ENCODE results near the gene B4GALT1.

The B4GALT1 gene

DNA sequence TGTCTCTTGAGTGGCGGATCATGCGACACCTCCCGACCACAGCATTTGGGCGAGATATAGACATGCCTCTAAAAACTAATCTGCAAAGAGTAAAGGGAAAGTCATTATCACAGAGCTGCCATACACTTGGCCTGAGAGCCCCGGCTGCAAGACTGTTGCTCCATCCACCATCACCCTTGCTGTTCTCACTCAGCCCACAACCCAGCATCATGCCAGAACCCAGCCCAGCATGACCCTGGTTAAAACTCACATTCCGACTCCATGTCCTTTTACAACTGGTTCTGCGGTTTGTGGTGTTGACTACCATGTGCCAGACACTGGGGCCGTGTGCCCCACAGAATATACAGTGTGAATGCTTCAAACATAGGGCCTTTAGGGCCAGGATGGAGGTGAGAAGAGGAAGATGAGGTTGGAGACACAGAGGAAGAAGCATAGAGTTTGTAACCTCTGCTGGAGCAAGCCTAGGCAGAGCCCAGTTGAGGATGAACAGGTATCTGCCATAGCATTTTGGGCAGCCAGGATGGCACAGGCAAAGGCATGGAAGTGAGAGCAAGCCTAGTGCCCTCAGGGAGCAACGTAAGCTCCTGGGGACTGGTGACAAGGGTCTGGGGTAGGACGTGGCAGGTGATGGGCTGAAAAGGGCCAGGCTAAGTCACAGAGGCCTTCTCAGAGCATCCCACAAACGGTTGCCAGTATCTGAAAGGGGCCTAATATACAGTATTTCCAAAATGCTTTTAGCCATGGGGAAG lies 53.2 kb downstream of the B4GALT1 start:
- peaks cover 4 to 20% (median 17%) of the 10 kb centered on the region in 4 experiments for H3K4me1 ChIP-seq (ENCODE audit: control extremely low read depth in 1 of 4, control insufficient read depth in 4 of 4, insufficient read depth in 4 of 4, low read length in 3 of 4)

GRCh38 chr9:33112094-33112493 lies 55.0 kb downstream of the B4GALT1 start:
- Histone ChIP-seq H3K27ac (ENCODE audit: insufficient read depth in 1 of 2, low read depth in 1 of 2, low read length in 2 of 2, poor library complexity in 1 of 2, severe bottlenecking in 2 of 2) (no peak overlapping the region), H3K36me3 (ENCODE audit: control insufficient read depth in 4 of 4, insufficient read depth in 4 of 4, low read length in 3 of 4) (peaks cover 8 to 37% (median 29%) of the 10 kb centered on the region in 4 experiments), H3K27me3 (replicated peaks in 2 of 5; ENCODE audit: control insufficient read depth in 4 of 5, insufficient read depth in 5 of 5, low read length in 4 of 5) (no peaks in the 10 kb centered on the region), H3K4me3 (ENCODE audit: control insufficient read depth in 1 of 7, extremely low read depth in 1 of 7, insufficient read depth in 4 of 7, low read depth in 2 of 7, low read length in 6 of 7) (no peak overlapping the region), H3K4me1 (ENCODE audit: control extremely low read depth in 1 of 4, control insufficient read depth in 4 of 4, insufficient read depth in 4 of 4, low read length in 3 of 4) (peaks cover 0 to 6% (median 5%) of the 10 kb centered on the region in 4 experiments), H3K9me3 (ENCODE audit: control extremely low read depth in 1 of 5, control insufficient read depth in 4 of 5, insufficient read depth in 2 of 5, low read depth in 1 of 5, low read length in 4 of 5) (no peaks in the 10 kb centered on the region)
- ChIA-PET POLR2A (no interaction called here), CTCF (interaction anchor here (1.5 kb wide), 1 partner anchor 9 kb away, joined by 3 read pairs; no protein-coding TSS in a partner anchor)
- DNase-seq, result no peak
- WGBS (ENCODE audit: insufficient coverage), result 100% methylated on average over 4 of the region's 4 CpGs

More for the DNA sequence above, 53.2 kb downstream of the B4GALT1 start:
- ChIA-PET CTCF (no interaction called here), POLR2A (no interaction called here)
- no peak for DNase-seq
- no peaks in the 10 kb centered on the region for H3K9me3 ChIP-seq (ENCODE audit: control extremely low read depth in 1 of 5, control insufficient read depth in 4 of 5, insufficient read depth in 2 of 5, low read depth in 1 of 5, low read length in 4 of 5)
- H3K36me3 ChIP-seq (ENCODE audit: control insufficient read depth in 4 of 4, insufficient read depth in 4 of 4, low read length in 3 of 4), result peaks cover 8 to 37% (median 29%) of the 10 kb centered on the region in 4 experiments
- no peak overlapping the region for H3K27ac ChIP-seq (ENCODE audit: insufficient read depth in 1 of 2, low read depth in 1 of 2, low read length in 2 of 2, poor library complexity in 1 of 2, severe bottlenecking in 2 of 2)
- no peak overlapping the region for H3K4me3 ChIP-seq (ENCODE audit: control insufficient read depth in 1 of 7, extremely low read depth in 1 of 7, insufficient read depth in 4 of 7, low read depth in 2 of 7, low read length in 6 of 7)
- no peaks in the 10 kb centered on the region for H3K27me3 ChIP-seq (replicated peaks in 2 of 5; ENCODE audit: control insufficient read depth in 4 of 5, insufficient read depth in 5 of 5, low read length in 4 of 5)
- 100% methylated on average over 9 of the region's 11 CpGs for WGBS (ENCODE audit: insufficient coverage)

DNA sequence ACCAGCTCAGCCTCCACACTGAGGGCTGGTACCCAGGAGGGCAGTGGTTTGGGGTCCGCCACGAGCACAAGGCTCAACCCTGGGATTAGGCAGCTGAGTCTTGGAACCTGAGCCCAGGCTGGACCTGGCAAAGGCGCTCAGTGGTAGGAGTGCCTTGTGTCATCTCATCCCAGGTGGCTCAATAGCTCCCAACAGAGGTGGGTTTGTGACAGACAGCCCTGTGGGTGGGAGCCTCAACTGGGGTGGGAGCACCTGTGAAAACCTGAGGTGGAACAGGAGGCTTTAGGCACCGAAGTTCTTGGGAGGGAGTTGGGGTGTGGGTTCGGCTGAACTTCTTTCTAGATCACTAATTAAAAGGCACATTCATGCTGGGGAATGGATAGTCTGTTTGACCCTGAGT lies 55.5 kb downstream of the B4GALT1 start:
- Histone ChIP-seq H3K36me3 (ENCODE audit: control insufficient read depth in 4 of 4, insufficient read depth in 4 of 4, low read length in 3 of 4) (peaks cover 8 to 37% (median 29%) of the 10 kb centered on the region in 4 experiments), H3K27me3 (replicated peaks in 2 of 5; ENCODE audit: control insufficient read depth in 4 of 5, insufficient read depth in 5 of 5, low read length in 4 of 5) (no peaks in the 10 kb centered on the region), H3K4me1 (ENCODE audit: control extremely low read depth in 1 of 4, control insufficient read depth in 4 of 4, insufficient read depth in 4 of 4, low read length in 3 of 4) (peaks cover 0 to 1% (median under 1%) of the 10 kb centered on the region in 4 experiments), H3K9me3 (ENCODE audit: control extremely low read depth in 1 of 5, control insufficient read depth in 4 of 5, insufficient read depth in 2 of 5, low read depth in 1 of 5, low read length in 4 of 5) (no peaks in the 10 kb centered on the region), H3K27ac (ENCODE audit: insufficient read depth in 1 of 2, low read depth in 1 of 2, low read length in 2 of 2, poor library complexity in 1 of 2, severe bottlenecking in 2 of 2) (no peak overlapping the region), H3K4me3 (ENCODE audit: control insufficient read depth in 1 of 7, extremely low read depth in 1 of 7, insufficient read depth in 4 of 7, low read depth in 2 of 7, low read length in 6 of 7) (no peak overlapping the region)
- no peak for DNase-seq
- 96% methylated on average over 5 of the region's 5 CpGs for WGBS (ENCODE audit: insufficient coverage)
- CTCF ChIA-PET, result interaction anchor here (1.5 kb wide), 1 partner anchor 9 kb away, joined by 3 read pairs; no protein-coding TSS in a partner anchor
- POLR2A ChIA-PET, result no interaction called here

- Histone ChIP-seq H3K27ac (ENCODE audit: insufficient read depth in 1 of 2, low read depth in 1 of 2, low read length in 2 of 2, poor library complexity in 1 of 2, severe bottlenecking in 2 of 2) (no peak overlapping the region), H3K9me3 (ENCODE audit: control extremely low read depth in 1 of 5, control insufficient read depth in 4 of 5, insufficient read depth in 2 of 5, low read depth in 1 of 5, low read length in 4 of 5) (no peaks in the 10 kb centered on the region), H3K27me3 (replicated peaks in 2 of 5; ENCODE audit: control insufficient read depth in 4 of 5, insufficient read depth in 5 of 5, low read length in 4 of 5) (no peaks in the 10 kb centered on the region), H3K4me3 (ENCODE audit: control insufficient read depth in 1 of 7, extremely low read depth in 1 of 7, insufficient read depth in 4 of 7, low read depth in 2 of 7, low read length in 6 of 7) (no peak overlapping the region), H3K4me1 (ENCODE audit: control extremely low read depth in 1 of 4, control insufficient read depth in 4 of 4, insufficient read depth in 4 of 4, low read length in 3 of 4) (no peaks in the 10 kb centered on the region), H3K36me3 (ENCODE audit: control insufficient read depth in 4 of 4, insufficient read depth in 4 of 4, low read length in 3 of 4) (peaks cover 8 to 37% (median 29%) of the 10 kb centered on the region in 4 experiments)
- ChIA-PET CTCF (interaction anchor here (1.5 kb wide), 1 partner anchor 60 kb away, joined by 7 read pairs; no protein-coding TSS in a partner anchor), POLR2A (no interaction called here)
- 100% methylated on average over 3 of the region's 5 CpGs for WGBS (ENCODE audit: insufficient coverage)
- no peak for DNase-seq
Observed at GRCh38 chr9:33110686-33111085, 56.5 kb downstream of the B4GALT1 start.

- CTCF ChIA-PET, result interaction anchor here (0.8 to 2.1 kb wide), 6 partner anchors 9 to 60 kb away, joined by 3 to 8 read pairs (median 5); no protein-coding TSS in a partner anchor
- Histone ChIP-seq H3K4me1 (ENCODE audit: control extremely low read depth in 1 of 4, control insufficient read depth in 4 of 4, insufficient read depth in 4 of 4, low read length in 3 of 4) (no peaks in the 10 kb centered on the region), H3K27me3 (replicated peaks in 2 of 5; ENCODE audit: control insufficient read depth in 4 of 5, insufficient read depth in 5 of 5, low read length in 4 of 5) (no peaks in the 10 kb centered on the region), H3K36me3 (ENCODE audit: control insufficient read depth in 4 of 4, insufficient read depth in 4 of 4, low read length in 3 of 4) (peaks cover 8 to 36% (median 27%) of the 10 kb centered on the region in 4 experiments), H3K27ac (ENCODE audit: insufficient read depth in 1 of 2, low read depth in 1 of 2, low read length in 2 of 2, poor library complexity in 1 of 2, severe bottlenecking in 2 of 2) (no peak overlapping the region), H3K4me3 (ENCODE audit: control insufficient read depth in 1 of 7, extremely low read depth in 1 of 7, insufficient read depth in 4 of 7, low read depth in 2 of 7, low read length in 6 of 7) (no peak overlapping the region), H3K9me3 (ENCODE audit: control extremely low read depth in 1 of 5, control insufficient read depth in 4 of 5, insufficient read depth in 2 of 5, low read depth in 1 of 5, low read length in 4 of 5) (no peaks in the 10 kb centered on the region)
- POLR2A ChIA-PET, result no interaction called here
- no CpG with 5 or more reads among the region's 1 CpG for WGBS (ENCODE audit: insufficient coverage)
- no peak for DNase-seq
Observed at GRCh38 chr9:33109850-33110595, 57.1 kb downstream of the B4GALT1 start.

GRCh38 chr9:33109097-33109496 lies 58.0 kb downstream of the B4GALT1 start:
- H3K4me1 ChIP-seq (ENCODE audit: control extremely low read depth in 1 of 4, control insufficient read depth in 4 of 4, insufficient read depth in 4 of 4, low read length in 3 of 4), result no peaks in the 10 kb centered on the region
- H3K27ac ChIP-seq (ENCODE audit: insufficient read depth in 1 of 2, low read depth in 1 of 2, low read length in 2 of 2, poor library complexity in 1 of 2, severe bottlenecking in 2 of 2), result no peak overlapping the region
- no peaks in the 10 kb centered on the region for H3K27me3 ChIP-seq (replicated peaks in 2 of 5; ENCODE audit: control insufficient read depth in 4 of 5, insufficient read depth in 5 of 5, low read length in 4 of 5)
- DNase-seq, result no peak
- ChIA-PET CTCF (interaction anchor here (0.8 to 2.1 kb wide), 7 partner anchors 9 to 114 kb away, joined by 3 to 8 read pairs (median 4); no protein-coding TSS in a partner anchor), POLR2A (no interaction called here)
- peaks cover 8 to 26% (median 18%) of the 10 kb centered on the region in 4 experiments for H3K36me3 ChIP-seq (ENCODE audit: control insufficient read depth in 4 of 4, insufficient read depth in 4 of 4, low read length in 3 of 4)
- H3K9me3 ChIP-seq (ENCODE audit: control extremely low read depth in 1 of 5, control insufficient read depth in 4 of 5, insufficient read depth in 2 of 5, low read depth in 1 of 5, low read length in 4 of 5), result no peaks in the 10 kb centered on the region
- no CpG with 5 or more reads among the region's 3 CpGs for WGBS (ENCODE audit: insufficient coverage)
- H3K4me3 ChIP-seq (ENCODE audit: control insufficient read depth in 1 of 7, extremely low read depth in 1 of 7, insufficient read depth in 4 of 7, low read depth in 2 of 7, low read length in 6 of 7), result no peak overlapping the region

Data from common myeloid progenitor, CD34-positive (primary cell).